ENCODE measurements around the gene SWI5.
"Not testable (repeated sequence)": the region's sequence is repeated elsewhere in the genome, so short reads cannot be mapped to it uniquely, and the experiment has no call there.

SWI5 gene

DNA sequence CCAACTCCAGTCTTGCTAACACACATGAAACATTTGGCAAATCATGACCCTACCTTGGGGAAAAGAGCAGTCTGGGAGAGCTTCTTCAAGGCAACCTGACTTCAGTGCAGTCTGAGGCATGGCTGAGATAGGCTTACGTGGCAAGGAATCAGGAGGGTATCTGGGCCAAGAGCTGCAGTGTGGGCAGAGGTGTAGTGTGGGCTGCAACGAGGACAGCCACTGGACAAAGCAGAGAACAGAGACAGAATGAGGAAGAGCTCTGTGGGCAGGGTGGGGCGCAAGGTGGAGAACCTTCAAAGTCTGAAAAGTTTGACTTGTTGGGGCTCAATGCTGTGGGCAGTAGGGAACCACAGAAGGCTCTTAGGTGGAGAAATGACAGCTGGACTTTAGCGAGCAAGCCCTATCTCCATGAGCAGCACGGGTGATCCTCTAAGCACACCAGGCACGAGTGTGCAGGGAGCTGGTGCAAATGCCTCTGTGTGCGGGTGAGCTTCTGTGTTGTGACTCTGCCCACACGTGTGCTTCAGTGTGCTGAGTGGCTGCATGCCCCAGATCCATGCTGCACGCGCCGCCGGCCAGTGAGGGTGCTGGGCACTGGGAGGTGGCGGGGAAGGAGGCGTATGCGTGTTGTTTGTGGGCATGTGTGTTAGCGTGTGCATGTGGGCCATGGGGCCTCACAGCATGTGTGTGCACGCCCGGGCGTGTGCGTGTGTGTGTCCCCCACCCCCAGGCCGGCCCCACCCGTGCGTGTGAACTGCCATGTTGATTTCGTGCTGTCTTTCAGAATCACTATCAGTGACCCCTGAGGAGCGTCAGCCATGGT, 23.5 kb upstream of the SWI5 start:
- no peak for DNase-seq

DNA sequence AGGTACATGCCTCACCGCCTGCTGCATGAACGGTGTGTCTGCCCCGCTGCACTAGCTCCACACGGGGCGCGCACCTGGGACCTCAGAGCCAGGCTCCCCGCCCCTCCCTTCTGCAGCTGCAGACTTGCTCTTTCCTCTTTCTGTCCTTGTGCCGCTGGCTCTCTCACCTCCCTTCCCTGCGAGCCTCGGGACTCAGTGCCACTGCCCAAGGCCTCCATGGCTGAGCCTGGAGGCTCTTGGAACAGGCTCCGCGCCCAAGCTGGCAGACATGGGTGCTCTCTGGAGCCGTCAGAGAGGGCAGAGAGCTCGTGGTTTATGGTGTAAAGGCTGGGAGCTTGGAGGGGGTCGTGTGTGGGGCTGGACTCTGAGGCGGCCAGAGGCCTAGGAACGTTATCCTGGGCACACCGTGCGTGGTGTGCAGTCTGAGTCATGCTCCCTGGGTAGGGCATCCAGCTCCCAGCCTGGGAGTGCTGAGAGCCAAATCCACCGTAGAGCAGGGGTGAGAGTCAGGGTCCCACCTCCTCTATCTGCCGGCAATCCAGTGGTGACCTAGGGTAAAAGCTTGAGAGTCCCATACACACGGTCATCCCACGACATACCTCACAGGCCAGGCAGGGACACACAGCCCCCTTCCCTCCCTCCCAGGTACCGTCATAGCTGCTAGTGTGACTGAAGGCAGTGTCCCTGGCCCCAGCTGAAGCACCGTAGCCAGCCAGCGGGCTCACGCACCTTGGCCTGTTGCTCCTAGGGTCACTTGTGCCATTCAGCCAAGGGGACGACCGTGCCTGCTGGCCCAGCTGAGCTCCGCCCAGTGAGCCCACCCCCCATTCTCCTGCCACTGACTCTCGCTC, 22.7 kb upstream of the SWI5 start:
- DNase-seq: no peak

DNA sequence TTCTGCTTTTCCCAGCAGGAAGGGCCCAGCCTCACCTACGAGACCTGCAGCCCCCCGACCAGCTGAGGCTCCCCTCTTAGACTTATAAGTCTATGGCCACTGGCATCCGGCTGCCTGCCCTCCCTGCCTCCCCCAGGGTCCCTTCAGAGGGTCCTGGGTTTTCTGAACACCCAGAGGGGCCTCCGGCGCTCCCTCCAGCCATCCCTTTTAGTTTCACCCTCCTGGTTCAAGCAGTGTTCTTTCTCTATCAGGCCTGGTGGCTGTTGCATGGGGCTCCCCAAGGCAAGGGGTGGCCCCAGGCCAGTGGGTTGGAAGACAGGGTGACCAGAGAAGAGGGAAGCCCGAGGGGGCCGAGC, 22.1 kb upstream of the SWI5 start:
- no peak for DNase-seq

DNA sequence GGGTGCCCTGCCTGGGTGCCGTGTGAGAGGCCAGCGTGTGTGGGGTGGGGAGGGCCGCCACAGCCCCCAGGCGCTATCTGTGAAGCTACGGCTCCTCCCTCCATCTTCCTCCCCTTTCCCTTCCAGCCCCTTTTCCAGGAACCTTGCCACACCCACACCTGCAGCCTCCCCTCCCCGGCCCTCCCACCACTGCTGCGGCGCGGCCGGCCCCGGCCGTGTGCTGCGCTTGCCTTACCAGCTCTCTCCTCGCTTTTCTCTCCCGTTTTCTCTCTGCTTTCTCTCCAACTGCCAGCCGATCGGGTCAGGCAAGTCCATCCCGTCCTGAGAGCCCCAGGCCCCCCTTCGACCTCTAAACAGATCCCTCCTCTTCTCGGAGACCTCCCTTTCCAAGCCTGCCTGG, 21.7 kb upstream of the SWI5 start:
- DNase-seq: no peak

DNA sequence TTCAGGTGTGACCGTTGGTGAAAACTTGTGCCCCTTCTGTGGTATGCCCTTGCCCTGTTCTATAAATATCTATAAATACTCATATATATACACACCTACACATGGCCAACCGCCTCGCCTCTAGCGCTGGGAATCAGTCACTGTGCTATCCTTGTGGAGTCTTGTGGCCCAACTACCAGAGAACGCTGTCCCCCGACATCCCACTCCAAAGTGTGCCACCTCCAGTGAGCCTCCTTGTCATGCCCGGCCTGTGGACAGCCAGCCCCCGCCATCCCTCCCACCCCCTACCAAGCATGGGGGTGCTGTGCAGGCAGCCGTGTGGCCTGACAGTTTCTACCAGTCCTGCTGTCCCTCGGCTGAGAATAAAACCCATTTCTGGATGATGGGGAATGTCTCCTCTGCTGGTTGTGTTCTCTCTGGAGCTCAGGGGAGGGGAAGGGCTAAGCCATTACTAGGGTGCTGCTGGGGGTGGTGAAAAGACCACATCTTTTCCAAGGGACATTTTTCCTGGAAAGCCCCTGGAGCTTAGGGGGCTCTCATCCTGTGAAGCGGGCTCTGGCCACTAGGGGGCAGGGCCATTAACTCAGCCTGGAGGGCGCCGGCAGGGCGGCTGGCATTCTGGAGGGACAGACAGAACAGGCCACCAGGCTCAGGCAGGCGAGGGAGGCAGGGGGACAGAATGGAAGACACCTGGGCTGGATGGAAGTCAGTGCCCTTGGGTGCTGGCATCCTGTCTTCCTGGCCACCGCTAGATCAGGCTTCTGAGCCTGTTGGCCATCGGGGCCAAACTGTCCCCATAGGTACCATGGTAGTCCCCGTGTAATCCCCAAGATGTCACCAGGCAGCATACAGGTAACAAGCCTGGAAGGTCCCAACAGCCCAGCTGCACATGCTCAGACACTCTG, 21.0 kb upstream of the SWI5 start:
- DNase-seq: peak; percentile 51

DNA sequence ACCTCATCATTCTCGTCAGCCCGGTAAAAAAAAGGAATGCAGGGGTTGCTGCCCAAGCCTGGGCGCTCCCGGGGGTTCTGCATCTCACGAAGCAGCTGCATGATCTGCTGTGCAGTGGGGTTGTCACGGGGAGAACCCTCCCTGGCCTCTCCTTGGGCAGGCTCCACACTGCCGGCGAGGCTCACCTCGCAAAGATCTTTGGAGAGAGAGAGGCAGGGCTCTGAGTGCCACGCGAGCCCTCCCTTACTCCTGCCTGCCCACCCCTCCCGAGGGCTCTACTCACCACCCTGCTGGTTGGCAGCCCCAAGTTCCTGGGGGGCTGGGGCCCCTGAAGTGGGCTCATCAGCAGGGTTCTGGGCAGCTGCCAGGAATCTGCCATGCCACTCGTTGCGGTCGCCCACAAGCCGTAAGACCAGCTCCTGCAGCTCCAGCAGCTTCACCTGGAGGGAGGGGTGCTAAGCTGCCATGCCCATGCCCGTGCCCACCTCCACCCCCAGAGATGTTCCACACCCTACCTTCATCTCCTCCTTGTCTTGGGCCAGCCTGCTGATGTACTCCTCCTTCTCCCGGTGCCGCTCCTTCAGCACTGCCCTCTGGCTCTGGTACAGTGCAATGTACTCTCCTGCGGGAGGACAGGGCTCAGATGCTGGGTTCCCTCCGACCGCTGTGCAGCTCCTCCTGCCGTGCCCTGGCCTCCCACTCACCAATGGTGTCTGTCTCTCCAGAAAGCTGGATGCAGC, 18.8 kb upstream of the SWI5 start:
- DNase-seq: no peak

DNA sequence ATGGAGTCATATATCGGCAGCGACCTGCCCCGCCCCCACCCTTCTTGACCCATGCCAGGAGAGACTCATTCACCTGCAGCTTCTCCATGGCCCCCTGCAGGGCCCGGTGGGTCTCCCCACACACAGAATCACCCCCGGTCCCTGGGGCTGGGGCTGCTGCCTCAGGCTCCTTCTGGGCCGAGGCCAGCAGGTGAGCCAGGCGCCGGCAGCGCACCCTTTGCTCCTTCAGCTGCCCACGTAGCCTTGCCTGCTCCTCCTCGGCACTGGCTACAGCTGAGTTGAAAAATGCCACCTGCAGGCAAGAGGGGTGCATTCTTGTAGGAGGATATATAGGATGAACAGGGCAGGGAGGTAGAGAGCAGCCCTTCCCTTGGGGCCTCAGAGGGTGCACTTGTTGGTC, 18.2 kb upstream of the SWI5 start:
- no peak for DNase-seq

DNA sequence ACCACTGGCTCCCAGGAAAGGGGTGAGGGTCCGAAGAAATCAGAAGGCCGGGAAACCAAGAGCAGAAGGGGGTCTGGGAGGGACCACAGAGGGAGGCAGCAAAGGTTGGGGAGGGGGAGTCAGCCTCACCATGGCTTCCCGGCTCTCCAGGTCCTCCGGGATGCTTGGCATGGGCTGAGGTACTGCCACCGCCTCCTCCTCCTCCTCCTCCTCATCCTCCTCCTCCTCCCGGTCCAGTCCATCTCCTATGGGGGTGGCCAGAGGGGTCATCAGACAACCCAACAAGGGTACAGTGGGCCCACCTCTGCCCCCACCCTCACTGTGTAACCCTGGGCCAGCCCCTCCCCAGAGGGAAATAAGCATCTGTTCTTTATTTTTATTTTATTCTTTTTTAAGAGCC, 17.8 kb upstream of the SWI5 start:
- DNase-seq: no peak

DNA sequence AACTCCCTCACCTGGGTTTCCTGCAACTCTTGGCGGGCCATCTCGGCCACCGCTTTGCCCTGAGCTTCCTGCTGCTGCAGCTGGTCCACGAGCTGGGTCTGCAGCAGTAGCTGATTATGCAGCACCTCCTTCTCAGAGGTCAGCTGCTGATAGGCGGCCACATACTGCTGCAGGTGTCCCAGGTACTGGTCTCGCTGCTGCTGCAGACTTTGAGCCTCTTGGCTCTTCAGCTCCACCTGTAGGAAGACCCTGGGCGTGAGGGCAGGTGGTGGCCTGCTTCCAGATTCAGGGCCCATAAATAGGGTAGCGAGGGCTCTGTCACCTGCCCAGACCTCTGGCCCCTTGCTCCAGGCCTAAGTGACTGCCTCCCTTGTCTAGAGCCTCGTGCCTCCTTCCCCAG, 16.9 kb upstream of the SWI5 start:
- DNase-seq: no peak

DNA sequence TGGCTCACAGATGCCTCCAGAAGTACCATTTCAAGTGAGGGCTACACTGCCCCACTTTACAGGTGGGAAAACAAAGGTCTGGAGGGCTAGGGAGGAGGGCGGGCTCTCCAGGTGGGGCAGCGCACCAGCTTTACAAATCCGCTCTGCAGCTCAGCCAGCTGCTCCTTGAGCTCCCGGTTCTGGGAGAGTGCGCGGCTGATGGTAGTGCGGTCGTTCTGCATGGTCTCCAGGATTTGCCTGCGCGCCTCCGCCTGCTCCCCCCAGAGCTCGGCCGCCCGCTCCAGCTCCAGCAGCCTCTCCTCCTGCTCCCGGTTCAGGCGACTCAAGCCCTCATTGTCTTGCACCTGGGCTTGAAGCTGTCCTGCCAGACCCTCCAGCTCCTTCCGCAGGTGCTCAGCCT, 15.7 kb upstream of the SWI5 start:
- DNase-seq: no peak

DNA sequence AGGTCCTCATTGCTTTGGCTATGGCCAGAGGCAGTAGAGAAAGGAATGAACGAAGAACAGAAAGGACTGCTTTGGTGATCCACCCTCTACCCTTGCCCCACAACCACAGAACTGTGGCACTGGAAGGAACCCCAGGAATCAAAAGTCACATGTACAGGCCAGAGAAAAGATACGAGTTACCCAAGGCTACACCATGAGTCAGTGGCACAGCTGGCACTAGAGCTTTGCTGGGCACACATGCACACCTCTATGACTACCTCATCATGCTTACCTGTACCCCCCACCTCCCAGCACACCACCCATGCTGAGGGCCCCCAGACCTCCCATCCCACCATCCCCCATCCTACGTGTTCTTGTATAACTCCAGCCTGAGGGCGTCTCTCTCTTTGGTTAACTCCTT, 13.4 kb upstream of the SWI5 start:
- no peak for DNase-seq

DNA sequence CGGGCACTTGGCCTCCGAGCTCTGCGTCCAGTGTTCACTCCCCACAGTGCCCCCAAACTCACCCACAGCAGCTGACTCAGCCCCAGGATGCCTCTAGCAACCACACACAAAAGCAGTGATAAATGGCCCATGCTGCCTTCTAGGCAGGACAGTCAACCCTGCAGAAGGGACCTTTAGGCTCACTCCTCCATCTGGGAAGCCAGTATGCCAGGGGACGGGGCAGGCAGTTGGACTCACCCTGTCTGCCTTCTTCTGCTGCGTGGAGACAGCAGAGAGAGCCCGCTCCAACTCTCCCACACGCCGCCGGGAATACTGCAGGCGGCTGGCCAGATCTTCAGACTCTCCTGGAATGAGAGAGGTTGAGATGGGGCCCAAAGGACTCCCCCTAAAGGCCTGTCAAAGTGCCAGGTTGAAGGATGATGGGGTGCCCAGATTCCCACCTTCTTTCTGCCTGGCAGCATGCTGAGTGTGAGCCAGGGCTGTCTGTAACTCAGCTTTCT, 10.7 kb upstream of the SWI5 start:
- no peak for DNase-seq

DNA sequence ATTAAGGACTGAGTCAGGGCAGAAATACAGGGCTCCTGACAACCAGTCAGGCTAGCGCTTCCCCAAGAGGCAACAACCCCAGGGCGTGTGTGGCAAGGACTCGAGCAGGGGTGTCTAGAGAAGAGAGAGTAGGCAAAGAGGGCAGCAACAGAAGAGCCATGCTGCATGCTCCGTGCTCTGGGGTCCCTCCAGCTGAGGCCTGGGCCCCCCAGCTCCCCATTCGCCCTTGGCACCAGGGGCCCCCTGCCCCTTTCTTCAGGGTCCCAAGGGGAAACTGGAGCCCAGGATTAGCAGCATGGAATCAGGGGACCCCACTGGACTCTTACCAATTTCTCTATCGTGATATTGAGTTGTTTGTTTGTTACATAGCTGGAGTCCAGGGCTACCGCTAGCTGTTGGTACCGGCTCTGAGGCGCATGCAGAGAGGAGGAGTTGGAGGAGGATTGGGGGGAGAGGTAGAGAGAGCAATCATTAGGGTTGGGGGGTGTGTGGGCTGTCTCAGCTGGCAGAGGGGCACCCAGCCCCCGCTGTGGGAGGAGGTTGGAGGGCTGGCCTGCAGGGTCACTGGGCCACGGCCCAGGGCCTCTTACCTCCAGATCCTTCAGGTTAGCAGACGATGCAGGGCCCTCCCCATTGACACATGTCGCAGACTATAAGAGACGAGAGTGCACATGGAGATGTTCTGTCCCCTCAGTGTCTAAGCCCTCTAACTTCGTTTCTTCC, 9.0 kb upstream of the SWI5 start:
- no peak for DNase-seq

DNA sequence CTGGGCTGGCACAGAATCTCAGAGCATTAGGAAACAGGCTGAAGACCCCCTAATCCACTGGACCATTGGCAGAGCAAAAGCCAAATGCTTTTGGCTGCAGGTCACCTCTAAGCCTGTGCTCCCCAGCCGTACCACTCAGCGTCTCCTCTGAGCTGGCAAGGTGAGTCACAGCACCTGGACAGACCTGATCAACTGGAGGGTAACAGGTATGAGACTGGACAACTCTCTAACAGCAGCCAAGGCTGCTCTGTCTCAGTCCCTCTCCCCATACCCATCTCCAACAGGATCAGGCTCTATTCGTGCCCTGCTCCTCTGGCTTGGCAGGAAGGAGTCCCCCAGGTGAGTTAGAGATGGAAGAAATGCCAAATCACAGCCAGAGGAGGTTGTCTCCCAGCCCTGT, 5.0 kb upstream of the SWI5 start:
- DNase-seq: no peak

DNA sequence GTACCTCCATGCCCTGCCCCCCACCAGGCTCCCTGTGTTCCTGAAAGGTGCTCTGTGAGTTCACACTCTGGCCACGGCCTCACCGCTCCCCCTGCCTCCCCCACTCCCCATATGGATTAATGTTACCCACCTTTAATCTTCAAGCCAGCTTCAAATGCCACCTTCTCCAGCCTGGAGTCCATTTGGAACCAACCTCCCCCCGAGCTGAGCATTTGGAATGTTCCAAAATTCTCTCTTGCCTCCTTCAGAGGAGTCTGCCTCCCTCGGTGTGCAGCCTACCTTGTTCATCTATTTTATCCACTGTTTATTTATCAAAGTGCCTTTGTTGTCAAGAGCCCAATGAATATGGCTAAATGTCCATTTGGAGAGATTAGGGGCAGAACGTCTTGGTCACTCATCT, 4.6 kb upstream of the SWI5 start:
- no peak for DNase-seq

DNA sequence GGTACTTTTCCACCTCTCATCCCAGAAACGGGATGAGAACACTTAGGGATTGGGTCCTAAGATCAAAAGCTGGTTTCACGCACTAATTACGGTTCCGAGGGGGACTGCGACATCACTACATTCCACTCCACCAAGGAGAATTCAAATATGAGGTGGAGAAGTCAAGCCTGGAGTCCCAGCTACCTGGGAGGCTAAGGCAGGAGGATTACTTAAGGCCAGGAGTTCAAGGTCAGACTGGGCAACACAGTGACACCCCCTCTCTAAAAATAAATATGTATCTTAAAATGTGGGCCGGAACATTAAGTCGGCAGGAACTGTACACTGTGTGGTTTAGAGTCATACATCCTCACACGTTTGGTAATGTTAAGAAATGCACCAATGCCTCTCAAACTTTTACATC, 1.8 kb upstream of the SWI5 start:
- no peak for DNase-seq

DNA sequence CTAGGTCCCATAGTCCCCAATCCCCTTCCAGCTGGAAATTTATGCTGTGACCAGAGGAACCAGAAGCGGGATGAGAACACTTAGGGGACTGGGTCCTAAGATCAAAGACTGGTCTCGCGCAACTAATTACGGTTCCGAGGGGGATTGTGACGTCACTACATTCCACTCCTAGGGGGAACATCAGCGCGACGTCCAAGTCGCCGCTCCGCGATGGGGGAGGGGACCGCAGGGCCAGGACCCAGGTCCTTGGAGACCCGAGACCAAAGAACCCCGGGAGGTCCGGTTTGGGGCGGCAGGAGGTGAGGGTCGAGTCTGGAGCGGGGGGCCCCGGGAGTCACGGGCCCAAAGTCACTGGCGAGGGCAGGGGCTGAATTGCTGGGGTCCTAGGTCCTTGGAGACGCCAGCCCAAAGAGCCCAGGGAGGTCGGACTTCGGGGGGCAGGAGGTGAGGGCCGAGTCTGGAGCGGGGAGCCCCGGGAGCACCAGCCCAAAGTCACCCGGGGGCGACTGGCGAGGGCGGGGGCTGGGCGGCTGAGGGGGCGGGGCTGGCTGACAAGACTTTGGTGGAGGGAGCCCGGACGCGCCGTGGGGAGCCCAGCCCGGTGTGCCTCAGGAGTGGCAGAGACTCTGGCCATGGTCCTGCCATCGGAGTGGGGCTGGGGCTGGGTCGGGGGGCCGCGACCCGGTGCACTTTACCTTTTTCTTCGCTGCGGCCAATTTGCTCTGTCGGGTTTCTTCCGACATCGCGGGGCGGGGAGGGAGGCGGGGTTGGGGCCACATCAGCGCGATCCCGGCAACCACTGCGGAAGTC, 673 bp upstream of the SWI5 start, which contains the start of gene GOLGA2:
TSS of gene GOLGA2 (minus strand) at position 810 of the 810 bp plus-strand sequence. CDS start at position 779, 31 bp downstream.
- DNase-seq: no peak

DNA sequence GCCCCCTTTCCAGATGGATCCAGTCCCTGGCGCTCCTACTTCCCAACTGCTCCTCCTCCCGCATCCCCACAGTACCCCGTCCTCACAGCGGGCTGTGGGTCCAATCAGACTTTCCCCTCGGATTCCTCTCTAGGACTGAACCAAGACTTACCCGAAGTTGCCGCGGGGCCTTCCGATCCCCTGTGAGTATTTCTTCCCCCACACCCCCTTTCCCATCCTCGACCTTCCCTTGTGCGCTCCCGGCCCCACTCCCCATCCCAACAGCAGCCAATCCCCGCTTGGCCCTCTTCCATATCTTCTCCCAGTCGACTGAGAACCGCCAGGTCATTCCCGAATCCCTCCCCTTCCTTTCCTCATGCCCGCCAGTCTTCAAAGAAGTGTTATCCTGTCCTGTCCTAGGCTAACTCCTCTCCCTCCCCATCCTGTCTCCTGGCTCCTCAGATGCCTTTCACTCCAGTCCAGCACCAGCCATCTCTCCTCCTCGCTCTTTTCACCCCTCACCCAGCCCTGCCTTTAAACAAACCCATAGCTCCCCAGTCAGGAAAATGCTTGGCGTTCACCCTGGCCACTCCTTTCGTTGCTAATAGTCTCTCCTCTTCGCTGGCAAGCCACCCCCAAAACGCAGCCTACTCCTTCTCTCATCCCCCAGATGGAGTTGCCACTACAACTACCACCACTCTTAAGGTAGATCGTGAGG, 646 bp downstream of the SWI5 start:
- DNase-seq: no peak

DNA sequence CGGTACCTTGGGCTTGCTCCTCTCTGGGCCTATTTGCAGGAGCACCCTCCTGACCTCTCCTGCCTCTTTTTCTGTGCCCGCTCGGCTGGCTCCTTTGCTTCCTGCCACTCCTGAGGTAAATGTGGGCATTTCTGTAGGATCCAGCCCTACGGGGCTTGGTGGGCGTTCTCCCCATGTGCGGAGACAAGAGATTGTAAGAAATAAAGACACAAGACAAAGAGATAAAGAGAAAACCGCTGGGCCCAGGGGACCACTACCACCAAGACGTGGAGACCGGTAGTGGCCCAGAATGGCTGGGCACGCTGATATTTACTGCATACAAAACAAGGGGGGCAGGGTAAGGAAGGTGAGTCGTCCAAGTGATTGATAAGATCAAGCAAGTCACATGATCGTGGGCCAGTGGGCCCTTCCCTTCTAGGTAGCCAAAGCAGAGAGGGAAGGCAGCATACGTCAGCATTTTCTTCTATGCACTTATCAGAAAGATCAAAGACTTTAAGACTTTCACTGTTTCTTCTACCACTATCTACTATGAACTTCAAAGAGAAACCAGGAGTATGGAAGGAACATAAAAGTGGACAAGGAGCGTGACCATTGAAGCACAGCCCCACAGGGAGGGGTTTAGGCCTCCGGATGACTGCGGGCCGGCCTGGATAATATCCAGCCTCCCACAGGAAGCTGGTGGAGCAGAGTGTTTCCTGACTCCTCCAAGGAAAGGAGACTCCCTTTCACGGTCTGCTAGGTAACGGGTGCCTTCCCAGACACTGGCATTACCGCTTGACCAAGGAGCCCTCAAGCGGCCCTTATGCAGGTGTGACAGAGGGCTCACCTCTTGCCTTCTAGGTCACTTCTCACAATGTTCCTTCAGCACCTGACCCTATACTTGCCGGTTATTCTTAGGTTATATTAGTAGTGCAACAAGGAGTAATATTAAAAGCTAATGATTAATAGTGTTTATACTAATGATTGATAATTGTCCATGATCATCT, 3.3 kb downstream of the SWI5 start:
- DNase-seq: not testable (repeated sequence)
